Activated CD8-positive, alpha-beta memory T cell treated with anti-CD3 and anti-CD28 coated beads, Interleukin-2, amount 50 U/mL, for 48 hours (primary cell): ENCODE data around the gene TNNT3.
"Not testable (repeated sequence)": the region's sequence is repeated elsewhere in the genome, so short reads cannot be mapped to it uniquely, and the experiment has no call there.

Source experiments
- DNase-seq: peaks from one replicate; pipeline ENCODE4 v3.0.0-alpha.2; 2020

The TNNT3 gene

GRCh38 chr11:1881442-1882264, 37.9 kb upstream of the TNNT3 start:
- DNase-seq: peak; percentile 54

GRCh38 chr11:1882265-1883238, 37.0 kb upstream of the TNNT3 start:
- DNase-seq: peak; percentile 98

- DNase-seq: no peak
Observed at GRCh38 chr11:1883346-1884302, 35.9 kb upstream of the TNNT3 start.

- DNase-seq: no peak
Observed at GRCh38 chr11:1884303-1884700, 35.2 kb upstream of the TNNT3 start.

DNA sequence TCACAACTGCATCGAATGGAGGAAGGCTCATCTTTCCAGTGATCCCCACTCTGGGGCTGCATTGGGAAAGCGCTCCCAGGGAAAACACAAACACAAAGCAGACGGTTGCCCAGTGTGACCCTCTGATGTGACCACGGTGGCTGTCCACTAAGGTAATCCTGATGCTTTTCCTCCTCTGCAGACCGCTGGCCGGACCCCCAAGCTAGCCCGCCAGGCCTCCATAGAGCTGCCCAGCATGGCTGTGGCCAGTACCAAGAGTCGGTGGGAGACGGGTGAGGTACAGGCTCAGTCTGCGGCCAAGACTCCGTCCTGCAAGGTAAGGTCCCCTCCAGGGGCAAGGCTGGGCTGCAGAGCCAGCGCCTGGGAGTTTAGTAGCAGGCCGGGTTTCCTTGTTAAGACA, 33.0 kb upstream of the TNNT3 start:
- DNase-seq: not testable (repeated sequence)

- DNase-seq: peak; percentile 54
Observed at GRCh38 chr11:1887451-1888346, 31.8 kb upstream of the TNNT3 start.

DNA sequence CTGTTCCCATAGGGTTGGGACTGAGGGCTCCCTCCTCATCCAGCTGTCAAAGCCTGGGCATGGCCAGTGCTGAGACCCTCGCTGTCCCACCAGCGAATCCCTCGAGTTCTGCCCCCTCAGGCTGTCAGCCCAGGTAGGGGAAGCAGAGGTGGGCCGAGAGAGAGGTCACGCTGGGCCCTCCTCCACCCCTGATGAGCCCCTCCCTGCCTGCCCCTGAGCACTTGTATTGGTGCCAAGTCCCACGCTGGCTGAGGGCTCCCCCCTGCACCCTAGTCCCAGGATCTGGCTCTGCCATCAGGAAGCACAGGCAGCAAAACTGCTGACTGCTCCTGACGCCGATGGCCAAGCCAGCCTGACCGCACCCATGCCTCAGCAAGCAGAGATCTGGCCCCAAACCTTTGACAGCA, 31.2 kb upstream of the TNNT3 start:
- DNase-seq: peak; percentile 55

DNA sequence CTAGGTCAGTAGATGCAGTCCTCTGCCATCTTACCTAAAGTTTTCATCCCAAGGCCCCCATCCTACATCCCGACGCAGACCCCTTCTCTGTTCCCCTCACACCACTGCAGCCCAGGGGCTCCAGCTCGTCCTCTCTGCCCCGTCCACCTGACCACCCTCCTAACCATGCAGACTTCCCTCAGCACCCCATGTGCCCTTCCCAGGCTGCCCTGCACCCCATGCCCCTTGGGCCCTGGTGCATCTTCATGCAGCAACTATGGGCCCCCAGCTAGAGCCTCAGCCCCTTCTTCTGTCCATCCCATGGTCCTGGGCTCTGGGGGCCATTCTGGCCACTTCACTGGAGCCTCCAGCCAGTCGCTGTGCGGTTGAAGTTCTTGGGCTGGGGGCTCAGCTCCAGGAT, 30.7 kb upstream of the TNNT3 start:
- no peak for DNase-seq

DNA sequence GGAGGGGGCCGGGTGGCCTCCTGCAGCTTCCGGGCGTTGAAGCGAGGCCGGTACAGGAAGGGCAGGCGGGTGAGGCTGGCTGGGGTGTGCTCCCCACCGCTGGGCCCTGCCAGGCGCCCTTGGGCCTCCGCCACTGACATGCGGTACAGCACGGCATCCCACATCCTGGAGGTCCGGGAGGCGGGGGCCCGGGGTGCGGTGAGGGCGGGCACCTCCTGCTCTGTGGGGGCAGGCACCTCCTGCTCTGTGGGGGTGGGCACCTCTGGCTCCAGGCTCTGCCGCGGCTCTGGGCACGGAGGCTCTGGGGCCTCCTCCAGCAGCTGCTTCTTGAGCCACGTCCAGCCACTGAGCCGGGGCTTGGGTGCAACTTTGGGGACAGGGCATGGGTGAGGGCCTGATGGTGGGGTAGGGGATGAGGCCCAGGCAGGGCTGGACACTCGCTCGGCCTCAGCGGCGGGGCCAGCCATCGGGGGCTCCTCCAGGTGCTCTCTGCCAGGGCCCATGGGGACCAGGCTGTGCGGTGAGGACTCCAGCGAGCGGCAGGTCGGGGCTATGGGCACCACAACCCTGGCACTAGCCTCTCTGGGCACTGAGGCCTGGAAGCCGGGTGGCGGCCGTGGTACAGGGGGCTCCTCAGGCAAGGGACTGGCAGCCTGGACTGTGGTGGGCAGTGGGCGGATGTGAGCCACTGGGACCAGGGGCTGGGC, 30.1 kb upstream of the TNNT3 start:
- peak; percentile 82 for DNase-seq

- peak; percentile 70 for DNase-seq
Observed at GRCh38 chr11:1889941-1890855, 29.3 kb upstream of the TNNT3 start.

DNA sequence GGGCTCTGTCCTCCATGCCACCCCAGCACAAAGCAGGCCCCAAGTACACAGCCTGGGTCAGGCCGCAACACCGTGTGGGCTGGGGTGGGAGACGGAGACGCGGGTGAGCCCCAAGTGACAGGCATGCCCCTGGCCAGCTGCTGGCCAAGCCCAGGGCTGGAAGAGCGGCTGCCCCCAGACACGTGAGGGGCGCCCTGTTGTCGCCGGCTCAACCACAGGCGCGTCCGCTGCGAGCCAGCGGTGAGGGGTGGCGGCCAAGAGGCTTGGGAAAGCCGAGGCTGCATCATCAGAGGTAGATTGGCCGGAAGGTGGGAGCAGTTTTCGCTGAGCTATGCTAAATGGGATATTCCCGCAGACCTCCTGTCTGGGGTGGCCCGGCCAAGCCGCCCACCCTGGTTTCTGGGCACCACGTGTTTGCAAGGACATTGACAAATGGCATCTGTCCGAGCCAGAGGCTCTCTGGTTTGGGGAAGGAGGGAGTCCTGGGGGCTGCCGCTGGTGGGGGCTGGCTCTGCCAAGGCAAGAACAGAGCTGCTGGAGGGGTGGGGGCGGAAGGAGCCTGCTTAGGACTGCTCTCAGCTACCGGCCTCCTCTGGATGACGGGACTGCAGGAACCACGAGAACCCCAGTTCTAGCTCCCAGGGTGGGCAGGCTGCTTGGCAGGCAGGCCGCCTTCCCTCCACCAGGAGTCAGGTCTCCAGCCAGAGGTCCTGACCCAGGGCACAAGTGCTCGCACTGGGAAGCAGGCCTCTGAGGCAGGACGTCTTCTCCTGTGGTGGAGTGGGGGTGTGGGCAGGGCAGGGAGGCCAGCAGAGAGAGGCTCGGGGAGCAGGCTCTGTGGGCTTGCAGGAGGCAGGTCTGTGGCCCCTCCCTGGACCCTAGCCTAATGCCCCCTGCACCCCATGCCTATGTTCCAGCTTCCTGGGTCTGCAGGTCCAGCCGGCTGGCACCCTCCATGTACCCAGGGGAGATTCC, 28.4 kb upstream of the TNNT3 start:
- peak; percentile 68 for DNase-seq

DNA sequence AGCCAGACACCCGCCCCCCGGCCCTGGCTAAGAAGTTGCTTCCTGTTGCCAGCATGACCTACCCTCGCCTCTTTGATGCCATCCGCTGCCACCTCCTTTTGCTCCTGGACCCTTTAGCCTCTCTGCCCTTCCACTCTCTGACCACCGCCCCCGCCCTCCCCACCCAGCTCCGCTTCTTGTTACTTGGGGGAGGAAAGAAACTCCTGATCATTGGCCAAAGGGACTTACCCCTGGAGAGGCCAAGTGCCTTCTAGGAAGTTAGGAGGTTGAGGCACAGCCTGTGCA, 27.7 kb upstream of the TNNT3 start, which contains the start of gene PRR33:
Gene PRR33 (minus strand): TSS at position 65 of the 285 bp plus-strand sequence. CDS start 1,311 bp downstream, outside the sequence.
- DNase-seq: no peak

GRCh38 chr11:1892116-1892515, 27.4 kb upstream of the TNNT3 start:
- DNase-seq: no peak

DNA sequence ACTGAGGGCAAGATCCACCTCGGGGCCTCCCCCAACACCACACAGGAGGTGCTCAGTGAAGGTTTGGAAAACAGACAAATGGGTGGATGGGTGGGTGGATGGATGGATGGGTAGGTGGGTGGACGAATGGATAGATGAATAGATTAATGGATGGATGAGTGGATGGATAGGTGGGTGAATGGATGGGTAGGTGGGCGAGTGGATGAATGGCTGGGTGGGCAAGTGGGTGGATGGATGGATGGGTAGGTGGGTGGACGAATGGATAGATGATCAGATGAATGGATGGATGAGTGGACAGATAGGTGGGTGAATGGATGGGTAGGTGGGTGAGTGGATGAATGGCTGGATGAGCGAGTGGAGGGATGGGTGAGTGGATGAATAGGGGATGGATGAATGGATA, 26.9 kb upstream of the TNNT3 start:
- DNase-seq: no peak

- DNase-seq: no peak
Observed at GRCh38 chr11:1893581-1894359, 25.7 kb upstream of the TNNT3 start.

GRCh38 chr11:1894759-1895158, 24.7 kb upstream of the TNNT3 start:
- DNase-seq: no peak

GRCh38 chr11:1896468-1896867, 23.0 kb upstream of the TNNT3 start:
- DNase-seq: no peak

- DNase-seq: no peak
Observed at GRCh38 chr11:1896923-1897322, 22.6 kb upstream of the TNNT3 start.
